ENCODE data around the gene ABCF2.

ABCF2 gene

GRCh38 chr7:151240536-151240935 lies 13.5 kb upstream of the ABCF2 start:
- Histone ChIP-seq H3K4me3 (ENCODE audit: low read length in 2 of 2) (no peak overlapping the region), H3K9me3 (ENCODE audit: control insufficient read depth in 2 of 2, low read length in 2 of 2) (no peaks in the 10 kb centered on the region), H3K27me3 (ENCODE audit: control insufficient read depth in 1 of 2, insufficient read depth in 2 of 2, low read length in 2 of 2) (no peaks in the 10 kb centered on the region), H3K36me3 (ENCODE audit: control insufficient read depth in 2 of 2, insufficient read depth in 2 of 2, low read length in 2 of 2) (peaks cover 28 to 55% of the 10 kb centered on the region in 2 donors), H3K27ac (ENCODE audit: low read length) (no peak overlapping the region), H3K9ac (ENCODE audit: low read length in 2 of 2) (no peak overlapping the region), H3K4me1 (ENCODE audit: control insufficient read depth, insufficient read depth, low read length) (peaks cover 24% of the 10 kb centered on the region)

GRCh38 chr7:151239837-151240459 lies 12.9 kb upstream of the ABCF2 start:
- Histone ChIP-seq H3K4me1 (ENCODE audit: control insufficient read depth, insufficient read depth, low read length) (peaks cover 19% of the 10 kb centered on the region), H3K27ac (ENCODE audit: low read length) (no peak overlapping the region), H3K27me3 (ENCODE audit: control insufficient read depth in 1 of 2, insufficient read depth in 2 of 2, low read length in 2 of 2) (no peaks in the 10 kb centered on the region), H3K4me3 (ENCODE audit: low read length in 2 of 2) (no peak overlapping the region), H3K36me3 (ENCODE audit: control insufficient read depth in 2 of 2, insufficient read depth in 2 of 2, low read length in 2 of 2) (peaks cover 34 to 59% of the 10 kb centered on the region in 2 donors), H3K9me3 (ENCODE audit: control insufficient read depth in 2 of 2, low read length in 2 of 2) (no peaks in the 10 kb centered on the region), H3K9ac (ENCODE audit: low read length in 2 of 2) (no peak overlapping the region)

GRCh38 chr7:151238924-151239836 lies 12.2 kb upstream of the ABCF2 start:
- Histone ChIP-seq H3K36me3 (ENCODE audit: control insufficient read depth in 2 of 2, insufficient read depth in 2 of 2, low read length in 2 of 2) (peaks cover 34 to 59% of the 10 kb centered on the region in 2 donors), H3K9ac (ENCODE audit: low read length in 2 of 2) (no peak overlapping the region), H3K4me1 (ENCODE audit: control insufficient read depth, insufficient read depth, low read length) (peaks cover 11% of the 10 kb centered on the region), H3K9me3 (ENCODE audit: control insufficient read depth in 2 of 2, low read length in 2 of 2) (no peaks in the 10 kb centered on the region), H3K27me3 (ENCODE audit: control insufficient read depth in 1 of 2, insufficient read depth in 2 of 2, low read length in 2 of 2) (no peaks in the 10 kb centered on the region), H3K4me3 (ENCODE audit: low read length in 2 of 2) (no peak overlapping the region), H3K27ac (ENCODE audit: low read length) (no peak overlapping the region)

- H3K4me3 ChIP-seq (ENCODE audit: low read length in 2 of 2), result no peak overlapping the region
- H3K27ac ChIP-seq (ENCODE audit: low read length), result no peak overlapping the region
- H3K4me1 ChIP-seq (ENCODE audit: control insufficient read depth, insufficient read depth, low read length), result peaks cover 10% of the 10 kb centered on the region
- no peaks in the 10 kb centered on the region for H3K27me3 ChIP-seq (ENCODE audit: control insufficient read depth in 1 of 2, insufficient read depth in 2 of 2, low read length in 2 of 2)
- H3K9me3 ChIP-seq (ENCODE audit: control insufficient read depth in 2 of 2, low read length in 2 of 2), result no peaks in the 10 kb centered on the region
- no peak overlapping the region for H3K9ac ChIP-seq (ENCODE audit: low read length in 2 of 2)
- H3K36me3 ChIP-seq (ENCODE audit: control insufficient read depth in 2 of 2, insufficient read depth in 2 of 2, low read length in 2 of 2), result peaks cover 34 to 59% of the 10 kb centered on the region in 2 donors
Measured at GRCh38 chr7:151238190-151238810, 11.3 kb upstream of the ABCF2 start.

GRCh38 chr7:151237244-151238189 lies 10.5 kb upstream of the ABCF2 start:
- Histone ChIP-seq H3K27ac (ENCODE audit: low read length) (no peak overlapping the region), H3K36me3 (ENCODE audit: control insufficient read depth in 2 of 2, insufficient read depth in 2 of 2, low read length in 2 of 2) (peaks cover 34 to 58% of the 10 kb centered on the region in 2 donors), H3K9ac (ENCODE audit: low read length in 2 of 2) (no peak overlapping the region)

GRCh38 chr7:151236406-151236805 lies 9.4 kb upstream of the ABCF2 start:
- Histone ChIP-seq H3K4me1 (ENCODE audit: control insufficient read depth, insufficient read depth, low read length) (peaks cover 19% of the 10 kb centered on the region), H3K9ac (ENCODE audit: low read length in 2 of 2) (no peak overlapping the region), H3K36me3 (ENCODE audit: control insufficient read depth in 2 of 2, insufficient read depth in 2 of 2, low read length in 2 of 2) (peaks cover 24 to 48% of the 10 kb centered on the region in 2 donors), H3K27ac (ENCODE audit: low read length) (no peak overlapping the region), H3K9me3 (ENCODE audit: control insufficient read depth in 2 of 2, low read length in 2 of 2) (no peaks in the 10 kb centered on the region), H3K27me3 (ENCODE audit: control insufficient read depth in 1 of 2, insufficient read depth in 2 of 2, low read length in 2 of 2) (no peaks in the 10 kb centered on the region), H3K4me3 (ENCODE audit: low read length in 2 of 2) (no peak overlapping the region)

More at GRCh38 chr7:151237244-151238189, 10.5 kb upstream of the ABCF2 start:
- no peak overlapping the region for H3K4me3 ChIP-seq (ENCODE audit: low read length in 2 of 2)
- no peaks in the 10 kb centered on the region for H3K27me3 ChIP-seq (ENCODE audit: control insufficient read depth in 1 of 2, insufficient read depth in 2 of 2, low read length in 2 of 2)
- H3K4me1 ChIP-seq (ENCODE audit: control insufficient read depth, insufficient read depth, low read length), result peaks cover 14% of the 10 kb centered on the region
- no peaks in the 10 kb centered on the region for H3K9me3 ChIP-seq (ENCODE audit: control insufficient read depth in 2 of 2, low read length in 2 of 2)

- peaks cover 19% of the 10 kb centered on the region for H3K4me1 ChIP-seq (ENCODE audit: control insufficient read depth, insufficient read depth, low read length)
- no peak overlapping the region for H3K27ac ChIP-seq (ENCODE audit: low read length)
- H3K36me3 ChIP-seq (ENCODE audit: control insufficient read depth in 2 of 2, insufficient read depth in 2 of 2, low read length in 2 of 2), result peaks cover 24 to 40% of the 10 kb centered on the region in 2 donors
- no peak overlapping the region for H3K9ac ChIP-seq (ENCODE audit: low read length in 2 of 2)
- no peak overlapping the region for H3K4me3 ChIP-seq (ENCODE audit: low read length in 2 of 2)
- no peaks in the 10 kb centered on the region for H3K9me3 ChIP-seq (ENCODE audit: control insufficient read depth in 2 of 2, low read length in 2 of 2)
- H3K27me3 ChIP-seq (ENCODE audit: control insufficient read depth in 1 of 2, insufficient read depth in 2 of 2, low read length in 2 of 2), result no peaks in the 10 kb centered on the region
Measured at GRCh38 chr7:151235091-151235787, 8.2 kb upstream of the ABCF2 start.

GRCh38 chr7:151233804-151234203 lies 6.8 kb upstream of the ABCF2 start:
- Histone ChIP-seq H3K4me3 (ENCODE audit: low read length in 2 of 2) (peak overlapping the region in 1 of 2 donors; percentile 89), H3K27me3 (ENCODE audit: control insufficient read depth in 1 of 2, insufficient read depth in 2 of 2, low read length in 2 of 2) (no peaks in the 10 kb centered on the region), H3K9me3 (ENCODE audit: control insufficient read depth in 2 of 2, low read length in 2 of 2) (no peaks in the 10 kb centered on the region), H3K36me3 (ENCODE audit: control insufficient read depth in 2 of 2, insufficient read depth in 2 of 2, low read length in 2 of 2) (peaks cover 16 to 26% of the 10 kb centered on the region in 2 donors), H3K27ac (ENCODE audit: low read length) (peak overlapping the region; percentile 62), H3K4me1 (ENCODE audit: control insufficient read depth, insufficient read depth, low read length) (peaks cover 19% of the 10 kb centered on the region), H3K9ac (ENCODE audit: low read length in 2 of 2) (peak overlapping the region in 1 of 2 donors; percentile 66)

GRCh38 chr7:151232917-151233701 lies 6.1 kb upstream of the ABCF2 start:
- H3K36me3 ChIP-seq (ENCODE audit: control insufficient read depth in 2 of 2, insufficient read depth in 2 of 2, low read length in 2 of 2), result peaks cover 16 to 23% of the 10 kb centered on the region in 2 donors
- peaks cover 24% of the 10 kb centered on the region for H3K4me1 ChIP-seq (ENCODE audit: control insufficient read depth, insufficient read depth, low read length)
- no peaks in the 10 kb centered on the region for H3K9me3 ChIP-seq (ENCODE audit: control insufficient read depth in 2 of 2, low read length in 2 of 2)
- H3K27me3 ChIP-seq (ENCODE audit: control insufficient read depth in 1 of 2, insufficient read depth in 2 of 2, low read length in 2 of 2), result no peaks in the 10 kb centered on the region
- peak overlapping the region; percentile 89 to 90 for H3K4me3 ChIP-seq (ENCODE audit: low read length in 2 of 2)
- peak overlapping the region; percentile 62 for H3K27ac ChIP-seq (ENCODE audit: low read length)
- peak overlapping the region; percentile 66 to 81 for H3K9ac ChIP-seq (ENCODE audit: low read length in 2 of 2)

Measured in stomach smooth muscle (tissue), 2 donors.